Right ventricle myocardium superior (tissue), 1 donor: ENCODE data around the gene KATNIP. TPM values are rescaled to one million over a fixed set of nuclear protein-coding genes. Genes with fewer than 3 reads are reported as not detected.
A peak's percentile ranks its signal among the peaks of the same experiment; 100 is the strongest.
"Not testable (repeated sequence)": the region's sequence is repeated elsewhere in the genome, so short reads cannot be mapped to it uniquely, and the experiment has no call there.

Experiments used
- ATAC-seq: fragments of 200-7000 bp; cut with Tn5 transposase; one replicate; pipeline ENCODE4 v1.9.1; 2020; ENCODE audit warnings: mild to moderate bottlenecking; ENCODE audit not compliant: poor library complexity
- DNase-seq: peaks from one replicate; pipeline ENCODE4 v3.0.0-alpha.2; 2020
- intact Hi-C: fragments of 100-400 bp; cut with DNase I; formaldehyde crosslinking; loops from one replicate; pipeline ENCODE4 v1.11.2; 2022
- total RNA-seq: library from RNA; stranded (reverse); fragmentation: NEBNext Ultra II Directional; extraction: Animal tissue kit (Norgen Biotek cat#: 25700); gene quantifications from one replicate; pipeline ENCODE4 v1.2.1, GENCODE V29; 2021
- donor health status: DM: no; HTN: yes; CAD: no; lungs with severe emphysema.

KATNIP gene
- total RNA-seq, 1 donor from 2014 or later = 6.3 TPM

DNA sequence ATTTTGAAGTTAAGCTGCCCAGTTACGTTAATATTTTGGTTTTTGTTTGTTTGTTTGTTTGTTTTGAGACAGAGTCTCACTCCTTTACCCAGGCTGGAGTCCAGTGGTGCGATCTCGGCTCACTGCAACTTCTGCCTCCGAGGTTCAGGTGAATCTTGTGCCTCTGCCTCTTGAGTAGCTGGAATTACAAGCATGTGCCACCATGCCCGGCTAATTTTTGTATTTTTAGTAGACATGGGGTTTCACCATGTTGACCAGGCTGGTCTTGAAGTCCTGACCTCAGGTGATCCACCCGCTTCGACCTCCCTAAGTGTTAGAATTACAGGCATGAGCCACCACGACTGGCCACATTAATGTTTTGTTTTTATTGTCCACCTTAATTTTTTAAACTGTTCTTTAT, 21.0 kb downstream of the KATNIP start:
- intact Hi-C loops = loop anchor here (10.0 kb wide), 1 partner anchor 144 kb away; no protein-coding TSS in a partner anchor
- DNase-seq, ATAC-seq: not testable (repeated sequence)

- DNase-seq (no peak), ATAC-seq (peak; percentile 15)
- intact Hi-C loops = loop anchor here (10.0 kb wide), 1 partner anchor 143 kb away; no protein-coding TSS in a partner anchor
Measured at GRCh38 chr16:27571433-27572326, 21.7 kb downstream of the KATNIP start.

DNA sequence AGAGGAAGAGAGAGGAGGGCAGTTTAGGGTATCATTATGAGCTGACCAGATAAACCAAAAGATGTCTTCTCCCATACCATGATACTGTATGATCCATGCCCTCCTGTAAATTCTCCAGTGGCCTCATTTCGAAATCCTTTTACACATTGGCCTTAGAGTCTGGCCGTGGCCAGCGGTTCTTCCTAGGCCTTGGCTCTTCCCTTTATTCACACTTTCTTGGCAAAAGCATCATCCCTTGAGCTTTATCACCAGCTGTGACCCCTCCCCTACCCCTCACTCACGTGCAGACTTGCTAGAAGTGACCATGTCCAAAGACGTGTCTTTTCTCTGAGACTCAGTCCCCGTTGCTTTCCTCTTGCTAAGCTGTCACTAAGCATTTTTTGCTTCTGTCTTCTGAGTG, 22.8 kb downstream of the KATNIP start:
- intact Hi-C loops = loop anchor here (10.0 kb wide), 1 partner anchor 142 kb away; no protein-coding TSS in a partner anchor
- DNase-seq (peak; percentile 51), ATAC-seq (peak; percentile 82)

- DNase-seq = no peak
- intact Hi-C loops = loop anchor here (10.0 kb wide), 1 partner anchor 138 kb away; no protein-coding TSS in a partner anchor
- no peak for ATAC-seq
Measured at GRCh38 chr16:27576729-27577128, 26.8 kb downstream of the KATNIP start.

GRCh38 chr16:27579087-27579980, 29.4 kb downstream of the KATNIP start:
- intact Hi-C loops = loop anchor here (10.0 kb wide), 1 partner anchor 135 kb away; no protein-coding TSS in a partner anchor
- no peak for DNase-seq

GRCh38 chr16:27582883-27583282, 32.9 kb downstream of the KATNIP start:
- no peak for ATAC-seq
- no peak for DNase-seq
- intact Hi-C loops = no loop called here

More at GRCh38 chr16:27579087-27579980, 29.4 kb downstream of the KATNIP start:
- ATAC-seq = no peak

DNA sequence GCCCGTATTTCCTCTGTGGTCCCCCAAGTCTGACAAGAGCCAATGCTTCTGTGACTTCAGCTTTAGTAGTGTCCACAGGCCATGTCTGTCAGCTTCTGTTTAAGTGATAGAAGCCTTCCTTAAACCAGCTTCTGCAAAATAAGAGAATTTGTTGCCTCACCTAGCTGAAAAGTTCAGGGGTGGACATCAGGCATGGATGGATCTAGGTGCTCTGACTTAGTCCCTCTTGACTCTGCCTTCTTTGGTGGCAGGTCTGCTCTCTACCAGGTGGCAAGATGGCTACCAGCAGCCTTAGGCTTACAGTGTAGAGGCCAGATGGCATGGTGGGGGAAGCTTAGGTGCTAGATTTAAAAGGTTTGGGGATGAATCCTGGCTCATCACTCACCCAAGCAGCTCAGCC, 33.7 kb downstream of the KATNIP start:
- DNase-seq = no peak
- intact Hi-C loops = no loop called here
- ATAC-seq = no peak

DNA sequence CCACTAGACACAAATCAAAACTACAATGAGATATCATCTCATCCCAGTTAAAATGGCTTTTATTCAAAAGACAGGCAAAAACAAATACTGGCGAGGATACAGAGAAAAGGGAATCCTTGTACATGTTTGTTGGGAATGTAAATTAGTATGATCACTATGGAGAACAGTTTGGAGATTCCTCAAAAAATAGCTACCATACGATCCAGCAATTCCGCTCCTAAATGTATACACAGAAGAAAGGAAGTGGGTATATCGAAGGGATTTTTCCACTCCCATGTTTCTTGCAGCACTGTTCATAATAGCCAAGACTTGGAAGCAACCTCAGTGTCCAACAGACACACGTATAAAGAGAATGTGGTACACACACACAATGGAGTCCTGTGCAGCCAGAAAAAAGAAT, 35.3 kb downstream of the KATNIP start:
- ATAC-seq (no peak), DNase-seq (no peak)
- intact Hi-C loops = no loop called here

DNA sequence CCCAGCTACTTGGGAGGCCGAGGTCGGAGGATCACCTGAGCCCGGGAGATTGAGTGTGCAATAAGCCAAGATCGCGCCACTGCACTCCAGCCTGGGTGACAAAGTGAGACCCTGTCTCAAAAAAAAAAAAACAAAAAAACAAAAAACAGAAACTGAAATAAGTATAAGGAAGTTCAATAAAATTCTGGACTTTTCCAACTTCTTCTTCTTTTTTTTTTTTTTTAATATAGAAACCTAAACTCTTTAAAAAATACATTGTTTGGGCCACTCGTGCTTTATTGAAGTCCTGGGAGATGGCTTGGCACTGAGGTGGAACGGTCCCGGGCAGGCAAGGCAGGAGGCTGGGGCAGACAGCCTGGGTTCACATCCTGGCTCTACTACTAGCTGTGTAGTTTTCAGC, 36.8 kb downstream of the KATNIP start:
- intact Hi-C loops = no loop called here
- ATAC-seq = no peak

GRCh38 chr16:27588057-27588456, 38.1 kb downstream of the KATNIP start:
- ATAC-seq (no peak), DNase-seq (no peak)
- intact Hi-C loops = no loop called here

More for the DNA sequence above, 36.8 kb downstream of the KATNIP start:
- DNase-seq = no peak

DNA sequence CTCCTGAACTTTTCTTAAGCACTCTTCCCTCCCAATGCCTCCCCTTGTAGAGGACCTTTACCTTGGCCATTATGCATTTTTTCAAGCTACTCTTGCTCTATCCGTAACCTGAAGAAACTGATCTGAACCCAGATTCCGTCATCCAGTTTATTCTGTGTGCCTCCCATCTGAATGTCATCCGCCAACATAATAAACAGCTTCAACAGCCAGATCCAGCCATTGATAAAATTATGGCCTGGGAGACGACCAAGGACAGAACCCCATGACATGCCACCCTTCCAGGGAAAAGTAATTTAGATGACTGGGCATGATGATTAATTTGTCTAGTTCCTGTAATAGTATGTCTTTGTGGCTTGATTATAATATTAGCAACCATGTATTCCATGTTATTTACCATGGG, 41.9 kb downstream of the KATNIP start:
- ATAC-seq = no peak
- DNase-seq = no peak

DNA sequence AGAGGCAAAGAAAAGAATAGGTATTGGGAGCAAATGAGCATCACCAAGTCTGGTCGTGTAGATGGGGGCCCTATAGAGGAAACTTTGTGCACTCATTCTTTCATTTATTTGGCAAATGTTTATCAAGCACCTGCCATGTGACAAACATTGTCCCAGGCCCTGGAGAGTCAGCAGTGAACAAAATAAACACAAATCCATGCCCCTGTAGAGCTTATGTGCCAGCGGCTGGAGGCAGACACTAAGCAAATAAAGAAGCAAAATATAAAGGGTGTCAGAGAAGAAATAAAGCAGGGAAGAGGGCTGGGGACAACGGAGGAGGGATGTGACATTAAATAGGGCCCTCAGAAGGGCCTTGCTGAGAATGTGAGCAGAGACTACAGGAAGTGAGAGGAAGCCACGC, 45.5 kb downstream of the KATNIP start:
- DNase-seq = no peak
- ATAC-seq = no peak
- intact Hi-C loops = no loop called here

More for the DNA sequence above, 41.9 kb downstream of the KATNIP start:
- intact Hi-C loops = no loop called here

DNA sequence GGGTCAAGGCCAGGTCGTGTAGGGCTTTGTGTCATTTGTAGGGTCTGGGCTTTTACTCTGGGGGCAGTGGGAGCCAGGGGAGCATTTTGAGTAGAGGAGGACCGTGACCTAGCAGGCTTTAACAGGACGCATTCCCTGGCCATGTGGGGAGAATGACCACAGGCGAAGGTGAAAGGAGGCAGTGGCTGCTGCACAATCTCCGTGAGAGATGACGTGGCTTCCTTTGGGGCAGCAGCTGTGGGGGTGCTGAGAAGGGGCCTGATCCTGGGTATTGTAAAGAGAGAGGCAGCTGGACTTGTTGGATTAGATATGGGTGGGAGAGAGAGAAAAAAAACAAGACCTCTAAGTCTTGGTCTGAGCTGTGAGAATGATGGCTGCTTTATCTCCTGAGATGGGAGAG, 46.0 kb downstream of the KATNIP start:
- DNase-seq (no peak), ATAC-seq (no peak)
- intact Hi-C loops = no loop called here

DNA sequence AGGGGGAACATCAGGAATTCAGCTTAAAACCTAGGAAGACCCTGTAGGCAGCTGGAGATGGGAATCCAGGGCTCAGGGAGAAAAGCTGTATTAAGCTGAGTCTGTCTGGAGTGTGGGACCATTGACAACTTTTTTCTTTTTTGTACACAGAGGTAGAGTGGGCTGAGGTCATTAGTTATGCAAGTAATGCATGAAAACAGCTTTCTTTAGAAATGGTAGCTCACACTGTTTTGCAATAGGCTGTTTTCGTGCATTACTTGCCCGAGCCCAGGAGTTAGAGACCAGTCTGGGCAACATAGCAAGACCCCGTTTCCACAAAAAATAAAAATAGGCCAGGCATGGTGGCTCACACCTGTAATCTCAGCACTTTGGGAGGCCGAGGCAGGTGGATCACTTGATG, 46.5 kb downstream of the KATNIP start:
- intact Hi-C loops = no loop called here
- ATAC-seq = no peak

GRCh38 chr16:27597361-27597760, 47.4 kb downstream of the KATNIP start:
- DNase-seq (no peak), ATAC-seq (no peak)
- intact Hi-C loops = no loop called here

More for the DNA sequence above, 46.5 kb downstream of the KATNIP start:
- DNase-seq = no peak

DNA sequence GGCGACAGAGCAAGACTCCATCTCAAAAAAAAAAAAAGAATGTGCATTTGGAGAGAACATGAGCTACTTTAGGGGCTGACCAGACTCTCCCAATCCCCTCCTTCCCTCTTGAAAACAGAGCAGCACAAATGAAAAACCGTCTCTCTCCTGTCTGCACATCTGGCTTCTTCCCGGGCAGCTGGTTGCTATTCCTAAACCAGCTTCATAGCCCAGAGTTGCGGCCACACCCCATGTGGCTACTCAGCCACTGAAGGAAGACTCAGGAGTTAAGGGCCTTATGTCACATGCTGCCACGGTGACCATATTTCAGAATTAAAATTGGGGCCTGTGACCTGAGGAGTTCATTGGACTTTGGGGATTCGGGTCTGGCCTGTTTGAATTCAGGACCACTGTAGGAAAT, 48.3 kb downstream of the KATNIP start:
- ATAC-seq (no peak), DNase-seq (no peak)
- intact Hi-C loops = no loop called here

- no peak for ATAC-seq
- DNase-seq = no peak
- intact Hi-C loops = no loop called here
Measured at GRCh38 chr16:27598931-27599565, 49.1 kb downstream of the KATNIP start.

DNA sequence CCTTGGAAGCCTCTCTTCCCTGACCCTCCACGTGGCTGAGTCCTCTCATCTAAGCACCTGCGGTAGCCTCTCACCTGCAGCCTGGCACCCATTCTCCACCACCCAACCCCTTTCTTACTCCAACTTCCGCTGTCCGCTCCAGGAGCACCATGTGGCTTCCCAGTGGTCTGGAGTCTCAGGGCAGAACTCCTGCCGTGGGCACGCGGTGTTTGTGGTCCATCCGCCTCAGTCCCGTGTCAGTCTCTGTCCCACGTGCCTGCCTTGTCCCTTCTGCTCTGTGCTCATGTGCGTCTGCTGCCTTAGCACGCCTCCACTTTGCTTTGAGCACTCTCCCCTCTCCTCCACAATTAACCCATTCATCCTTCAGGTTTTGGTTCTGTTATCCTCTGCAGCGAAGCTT, 49.7 kb downstream of the KATNIP start:
- intact Hi-C loops = no loop called here
- no peak for DNase-seq
- no peak for ATAC-seq
